ENCODE results near the gene KCNH6.

KCNH6 gene

DNA sequence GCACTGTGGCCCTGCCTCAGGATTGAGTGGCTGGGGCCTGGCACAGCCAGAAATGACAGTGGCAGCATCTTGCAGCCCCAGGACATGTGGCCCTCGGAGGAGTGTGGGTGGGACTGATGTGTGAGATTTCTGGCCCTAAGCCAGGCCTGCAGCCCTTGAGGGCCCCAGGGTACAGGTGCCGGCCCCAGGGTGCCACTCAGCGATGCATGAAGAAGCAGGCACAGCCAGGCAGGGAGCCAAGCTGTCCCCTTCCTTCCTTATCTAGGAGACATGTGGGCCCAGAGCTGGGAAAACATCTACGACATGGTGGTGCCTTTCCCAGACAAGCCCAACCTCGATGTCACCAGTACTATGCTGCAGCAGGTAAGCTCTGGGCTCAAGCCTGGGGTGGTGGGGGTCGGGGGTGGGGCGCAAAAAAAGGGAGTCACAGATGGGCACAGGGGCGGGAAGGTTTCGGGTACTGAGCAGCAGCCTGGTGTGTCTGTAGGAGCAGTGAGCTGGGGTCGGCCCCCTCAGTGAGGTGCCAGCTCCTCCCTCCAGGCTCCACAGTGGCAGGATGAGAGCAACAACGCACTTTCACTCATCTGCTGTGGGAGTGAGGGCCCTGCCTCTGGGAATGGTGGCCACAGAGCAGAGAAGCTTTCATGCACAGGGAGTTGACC, 42.2 kb upstream of the KCNH6 start:
- TF ChIP-seq, protein P1, sequence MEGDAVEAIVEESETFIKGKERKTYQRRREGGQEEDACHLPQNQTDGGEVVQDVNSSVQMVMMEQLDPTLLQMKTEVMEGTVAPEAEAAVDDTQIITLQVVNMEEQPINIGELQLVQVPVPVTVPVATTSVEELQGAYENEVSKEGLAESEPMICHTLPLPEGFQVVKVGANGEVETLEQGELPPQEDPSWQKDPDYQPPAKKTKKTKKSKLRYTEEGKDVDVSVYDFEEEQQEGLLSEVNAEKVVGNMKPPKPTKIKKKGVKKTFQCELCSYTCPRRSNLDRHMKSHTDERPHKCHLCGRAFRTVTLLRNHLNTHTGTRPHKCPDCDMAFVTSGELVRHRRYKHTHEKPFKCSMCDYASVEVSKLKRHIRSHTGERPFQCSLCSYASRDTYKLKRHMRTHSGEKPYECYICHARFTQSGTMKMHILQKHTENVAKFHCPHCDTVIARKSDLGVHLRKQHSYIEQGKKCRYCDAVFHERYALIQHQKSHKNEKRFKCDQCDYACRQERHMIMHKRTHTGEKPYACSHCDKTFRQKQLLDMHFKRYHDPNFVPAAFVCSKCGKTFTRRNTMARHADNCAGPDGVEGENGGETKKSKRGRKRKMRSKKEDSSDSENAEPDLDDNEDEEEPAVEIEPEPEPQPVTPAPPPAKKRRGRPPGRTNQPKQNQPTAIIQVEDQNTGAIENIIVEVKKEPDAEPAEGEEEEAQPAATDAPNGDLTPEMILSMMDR (IDR thresholded peaks at IDR 0.05; ENCODE audit: low read depth, low read length): no peak
- in situ Hi-C loops (cut with HindIII; ENCODE audit: low sequenced_read_pairs): no loop called here
- no peak for DNase-seq (ENCODE audit: low read depth, low spot score)
- H3K4me3 ChIP-seq (ENCODE audit: low read depth, low read length): no peak overlapping the region

GRCh38 chr17:63481488-63481870, 41.7 kb upstream of the KCNH6 start:
- in situ Hi-C loops (cut with HindIII; ENCODE audit: low sequenced_read_pairs): no loop called here
- H3K4me3 ChIP-seq (ENCODE audit: low read depth, low read length): no peak overlapping the region
- TF ChIP-seq, protein P1 (IDR thresholded peaks at IDR 0.05; ENCODE audit: low read depth, low read length): no peak

GRCh38 chr17:63482509-63482908, 40.6 kb upstream of the KCNH6 start:
- TF ChIP-seq, protein P1 (IDR thresholded peaks at IDR 0.05; ENCODE audit: low read depth, low read length): no peak
- no peak for DNase-seq (ENCODE audit: low read depth, low spot score)
- no peak overlapping the region for H3K4me3 ChIP-seq (ENCODE audit: low read depth, low read length)
- in situ Hi-C loops (cut with HindIII; ENCODE audit: low sequenced_read_pairs): no loop called here

More at GRCh38 chr17:63481488-63481870, 41.7 kb upstream of the KCNH6 start:
- DNase-seq (ENCODE audit: low read depth, low spot score): no peak

- no peak overlapping the region for H3K4me3 ChIP-seq (ENCODE audit: low read depth, low read length)
- in situ Hi-C loops (cut with HindIII; ENCODE audit: low sequenced_read_pairs): no loop called here
- TF ChIP-seq, protein P1 (IDR thresholded peaks at IDR 0.05; ENCODE audit: low read depth, low read length): no peak
- no peak for DNase-seq (ENCODE audit: low read depth, low spot score)
Measured at GRCh38 chr17:63483038-63483437, 40.1 kb upstream of the KCNH6 start.

DNA sequence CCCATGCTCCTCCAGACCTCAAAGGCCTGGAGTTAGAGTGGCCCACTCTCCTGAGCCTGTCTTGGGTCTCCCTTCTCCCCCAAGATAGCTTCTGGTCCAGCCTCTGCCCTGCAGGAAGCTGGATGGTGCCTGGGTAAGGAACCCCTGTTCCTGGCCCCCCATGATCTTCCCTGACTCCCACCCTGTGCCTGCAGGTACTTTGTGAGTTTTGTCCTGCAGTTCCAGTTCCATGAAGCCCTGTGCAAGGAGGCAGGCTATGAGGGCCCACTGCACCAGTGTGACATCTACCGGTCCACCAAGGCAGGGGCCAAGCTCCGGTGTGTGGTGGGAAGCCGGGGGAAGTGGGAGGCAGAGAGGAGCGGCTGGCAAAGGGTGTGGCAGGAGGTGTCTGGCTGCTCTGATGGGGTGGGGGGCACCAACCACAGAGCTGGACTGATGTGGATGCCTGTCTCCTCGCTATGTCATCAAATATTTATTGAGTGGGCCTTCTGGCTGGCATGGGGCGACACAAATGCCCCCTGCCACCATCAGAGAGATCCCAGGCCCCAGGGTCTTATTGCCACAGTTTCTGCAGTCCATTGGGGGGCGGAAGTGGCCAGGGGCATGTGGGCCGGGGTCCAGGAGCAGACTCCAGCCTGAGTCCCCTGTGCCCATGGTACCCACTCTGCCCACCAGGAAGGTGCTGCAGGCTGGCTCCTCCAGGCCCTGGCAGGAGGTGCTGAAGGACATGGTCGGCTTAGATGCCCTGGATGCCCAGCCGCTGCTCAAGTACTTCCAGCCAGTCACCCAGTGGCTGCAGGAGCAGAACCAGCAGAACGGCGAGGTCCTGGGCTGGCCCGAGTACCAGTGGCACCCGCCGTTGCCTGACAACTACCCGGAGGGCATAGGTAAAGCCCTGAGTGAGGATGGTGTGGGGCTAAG, 39.2 kb upstream of the KCNH6 start:
- TF ChIP-seq, protein P1 (IDR thresholded peaks at IDR 0.05; ENCODE audit: low read depth, low read length): no peak
- no peak for DNase-seq (ENCODE audit: low read depth, low spot score)
- H3K4me3 ChIP-seq (ENCODE audit: low read depth, low read length): no peak overlapping the region
- in situ Hi-C loops (cut with HindIII; ENCODE audit: low sequenced_read_pairs): no loop called here

DNA sequence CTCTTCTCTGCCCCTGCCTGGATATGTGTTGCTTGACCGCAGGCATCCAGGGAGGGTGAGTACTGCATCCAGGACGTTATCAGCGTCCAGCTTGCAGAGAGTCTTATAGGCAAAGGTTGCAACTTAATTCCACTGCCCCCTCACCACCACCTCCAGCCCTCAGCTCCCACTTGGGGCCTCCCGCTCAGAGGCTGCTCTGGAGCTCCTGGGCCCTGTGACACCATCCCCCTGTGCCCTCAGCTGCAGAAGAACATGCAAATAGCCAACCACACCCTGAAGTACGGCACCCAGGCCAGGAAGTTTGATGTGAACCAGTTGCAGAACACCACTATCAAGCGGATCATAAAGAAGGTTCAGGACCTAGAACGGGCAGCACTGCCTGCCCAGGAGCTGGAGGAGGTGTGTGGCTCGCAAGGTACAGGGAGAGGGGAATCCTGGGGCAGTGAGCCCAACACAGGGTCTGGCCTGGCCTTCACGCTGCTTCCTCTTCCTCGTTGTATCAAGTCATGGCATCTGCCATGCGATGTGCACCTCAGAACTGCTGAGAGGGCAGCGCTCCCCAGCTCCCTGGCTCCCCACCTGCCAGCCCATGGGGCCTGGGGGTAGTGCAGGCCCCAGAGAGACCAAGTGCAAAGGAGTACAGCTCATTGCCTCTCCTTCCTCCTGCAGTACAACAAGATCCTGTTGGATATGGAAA, 36.7 kb upstream of the KCNH6 start:
- TF ChIP-seq, protein P1 (IDR thresholded peaks at IDR 0.05; ENCODE audit: low read depth, low read length): no peak
- in situ Hi-C loops (cut with HindIII; ENCODE audit: low sequenced_read_pairs): no loop called here
- no peak for DNase-seq (ENCODE audit: low read depth, low spot score)
- H3K4me3 ChIP-seq (ENCODE audit: low read depth, low read length): no peak overlapping the region
